HG03575 (cell line): ENCODE results near the gene STAG3.
"Not testable (repeated sequence)": the region's sequence is repeated elsewhere in the genome, so short reads cannot be mapped to it uniquely, and the experiment has no call there.

Experiments used
- ATAC-seq: cut with Tn5 transposase; IDR thresholded peaks from one replicate; pipeline ENCODE4 v1.9.1; 2021; ENCODE audit not compliant: unreplicated experiment, insufficient number of reproducible peaks, low FRiP score; ENCODE audit errors: extremely low read depth

The STAG3 gene, protein sequence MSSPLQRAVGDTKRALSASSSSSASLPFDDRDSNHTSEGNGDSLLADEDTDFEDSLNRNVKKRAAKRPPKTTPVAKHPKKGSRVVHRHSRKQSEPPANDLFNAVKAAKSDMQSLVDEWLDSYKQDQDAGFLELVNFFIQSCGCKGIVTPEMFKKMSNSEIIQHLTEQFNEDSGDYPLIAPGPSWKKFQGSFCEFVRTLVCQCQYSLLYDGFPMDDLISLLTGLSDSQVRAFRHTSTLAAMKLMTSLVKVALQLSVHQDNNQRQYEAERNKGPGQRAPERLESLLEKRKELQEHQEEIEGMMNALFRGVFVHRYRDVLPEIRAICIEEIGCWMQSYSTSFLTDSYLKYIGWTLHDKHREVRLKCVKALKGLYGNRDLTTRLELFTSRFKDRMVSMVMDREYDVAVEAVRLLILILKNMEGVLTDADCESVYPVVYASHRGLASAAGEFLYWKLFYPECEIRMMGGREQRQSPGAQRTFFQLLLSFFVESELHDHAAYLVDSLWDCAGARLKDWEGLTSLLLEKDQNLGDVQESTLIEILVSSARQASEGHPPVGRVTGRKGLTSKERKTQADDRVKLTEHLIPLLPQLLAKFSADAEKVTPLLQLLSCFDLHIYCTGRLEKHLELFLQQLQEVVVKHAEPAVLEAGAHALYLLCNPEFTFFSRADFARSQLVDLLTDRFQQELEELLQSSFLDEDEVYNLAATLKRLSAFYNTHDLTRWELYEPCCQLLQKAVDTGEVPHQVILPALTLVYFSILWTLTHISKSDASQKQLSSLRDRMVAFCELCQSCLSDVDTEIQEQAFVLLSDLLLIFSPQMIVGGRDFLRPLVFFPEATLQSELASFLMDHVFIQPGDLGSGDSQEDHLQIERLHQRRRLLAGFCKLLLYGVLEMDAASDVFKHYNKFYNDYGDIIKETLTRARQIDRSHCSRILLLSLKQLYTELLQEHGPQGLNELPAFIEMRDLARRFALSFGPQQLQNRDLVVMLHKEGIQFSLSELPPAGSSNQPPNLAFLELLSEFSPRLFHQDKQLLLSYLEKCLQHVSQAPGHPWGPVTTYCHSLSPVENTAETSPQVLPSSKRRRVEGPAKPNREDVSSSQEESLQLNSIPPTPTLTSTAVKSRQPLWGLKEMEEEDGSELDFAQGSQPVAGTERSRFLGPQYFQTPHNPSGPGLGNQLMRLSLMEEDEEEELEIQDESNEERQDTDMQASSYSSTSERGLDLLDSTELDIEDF

GRCh38 chr7:100177045-100178001, at the start of gene STAG3, which contains the start of gene GPC2:
Gene STAG3, plus strand, starts transcription at chr7:100177918. Its CDS starts 2,639 bp downstream, at chr7:100180557.
Gene GPC2, minus strand, starts transcription at chr7:100177381. Its CDS starts 182 bp downstream, at chr7:100177199.
- ATAC-seq = no peak

DNA sequence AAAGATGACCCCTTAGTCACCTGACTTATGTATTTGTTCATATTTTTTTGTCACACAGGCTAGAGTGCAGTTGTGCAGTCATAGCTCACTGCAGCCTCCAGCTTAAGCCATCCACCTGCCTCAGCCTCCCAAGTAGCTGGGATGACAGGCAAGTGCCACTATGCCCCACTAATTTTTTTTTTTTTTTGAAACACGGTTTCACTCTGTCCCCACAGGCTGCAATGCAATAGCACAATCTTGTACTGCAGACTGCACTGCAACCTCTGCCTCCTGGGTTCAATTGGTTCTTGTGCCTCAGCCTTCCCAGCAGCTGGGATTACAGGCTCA, 49.1 kb upstream of the STAG3 start:
- ATAC-seq = no peak

DNA sequence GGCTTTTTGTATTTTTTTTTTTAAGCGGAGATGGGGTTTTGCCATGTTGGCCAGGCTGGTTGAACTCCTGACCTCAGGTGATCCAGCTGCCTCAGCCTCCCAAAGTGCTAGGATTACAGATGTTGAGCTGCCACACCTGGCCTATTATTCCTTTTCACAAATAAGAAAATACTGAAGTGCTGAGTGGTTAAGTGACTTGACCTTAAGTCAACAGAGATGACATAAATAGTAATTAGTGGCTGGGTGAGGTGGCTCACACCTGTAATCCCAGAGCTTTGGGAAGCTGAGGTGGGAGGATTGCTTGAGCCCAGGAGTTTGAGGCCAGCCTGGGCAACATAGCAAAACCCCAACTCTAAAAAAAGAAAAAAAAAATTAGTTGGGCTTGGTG, 47.5 kb upstream of the STAG3 start:
- ATAC-seq = not testable (repeated sequence)

DNA sequence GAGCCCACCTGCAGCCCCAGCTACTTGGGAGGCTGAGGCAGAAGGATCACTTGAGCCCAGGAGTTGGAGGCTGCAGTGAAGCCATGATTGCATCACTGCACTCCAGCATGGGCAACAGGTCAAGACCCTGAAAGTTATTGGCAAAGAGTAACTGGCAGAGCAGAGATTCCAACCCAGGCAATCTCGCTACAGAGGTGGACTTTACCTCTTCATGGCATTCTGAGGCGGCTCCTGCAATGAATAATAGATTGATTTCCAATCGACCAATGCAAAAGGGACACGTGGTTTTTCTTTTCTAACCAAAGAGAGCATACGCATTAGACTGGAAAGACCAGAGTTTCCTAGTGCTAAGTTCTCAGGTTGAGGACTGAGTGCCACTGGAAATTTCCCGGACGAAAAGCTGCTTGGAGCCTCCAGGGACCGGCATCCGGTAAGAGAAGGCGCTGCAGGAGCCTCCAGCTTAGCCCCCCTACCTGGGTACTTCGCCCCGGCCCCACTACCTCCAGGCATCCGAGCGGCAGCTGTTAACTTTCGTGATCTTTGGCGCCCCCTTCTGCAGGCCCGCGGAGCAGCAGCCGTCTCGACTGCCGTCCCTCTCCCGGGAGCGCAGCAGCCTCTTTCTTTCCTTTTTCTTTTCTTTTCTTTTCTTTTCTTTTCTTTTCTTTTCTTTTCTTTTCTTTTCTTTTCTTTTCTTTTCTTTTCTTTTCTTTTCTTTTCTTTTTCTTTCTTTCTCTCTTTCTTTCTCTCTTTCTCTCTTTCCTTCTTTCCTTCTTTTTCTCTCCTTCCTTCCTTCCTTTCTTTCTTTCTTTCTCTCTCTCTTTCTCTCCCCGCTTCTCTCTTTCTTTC, 46.9 kb upstream of the STAG3 start:
- ATAC-seq = no peak

- no peak for ATAC-seq
Measured at GRCh38 chr7:100132126-100132525, 45.6 kb upstream of the STAG3 start.

GRCh38 chr7:100132697-100133151, 45.0 kb upstream of the STAG3 start:
- ATAC-seq = no peak

DNA sequence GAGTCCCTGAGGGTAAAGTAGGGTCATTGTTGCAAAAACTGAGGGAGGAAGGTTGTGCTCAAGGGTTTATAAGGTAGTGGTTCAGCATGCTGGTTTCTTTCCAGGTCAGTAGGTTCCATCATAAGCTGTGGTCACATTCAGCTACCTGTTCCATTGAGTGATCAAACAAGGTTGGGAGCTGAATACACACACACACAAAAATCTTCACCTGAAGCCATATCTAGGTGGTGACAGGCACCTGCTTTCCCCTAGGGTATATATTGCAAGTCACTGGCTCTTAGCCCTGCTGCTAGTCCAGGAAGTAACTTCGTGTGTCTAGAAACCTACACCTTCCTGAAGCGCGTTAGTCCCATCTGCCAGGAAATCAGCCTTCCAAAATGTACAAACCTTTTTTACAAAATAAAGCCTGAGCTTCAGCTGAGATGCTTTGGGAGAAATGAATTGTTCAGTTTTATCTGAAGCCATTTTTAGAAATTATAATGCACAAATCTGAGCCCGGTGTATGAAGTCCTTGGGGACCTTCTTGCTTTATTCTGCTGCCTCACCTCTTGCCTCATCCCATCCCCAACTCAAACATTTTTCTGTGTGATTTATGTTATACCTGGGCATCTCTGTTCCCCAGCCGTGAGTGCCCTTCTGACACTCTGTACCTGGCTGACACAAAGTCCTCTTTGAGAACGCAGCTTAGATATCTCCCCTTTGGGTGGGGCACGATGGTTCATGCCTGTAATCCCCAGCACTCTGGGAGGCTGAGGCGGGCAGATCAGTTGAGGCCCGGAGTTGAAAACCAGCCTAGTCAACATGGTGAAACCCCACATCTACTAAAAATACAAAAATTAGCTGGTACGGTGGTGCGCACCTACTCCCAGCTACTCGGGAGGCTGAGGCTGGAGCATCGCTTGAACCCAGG, 39.6 kb upstream of the STAG3 start:
- no peak for ATAC-seq

- ATAC-seq = no peak
Measured at GRCh38 chr7:100141555-100141949, 36.2 kb upstream of the STAG3 start.

DNA sequence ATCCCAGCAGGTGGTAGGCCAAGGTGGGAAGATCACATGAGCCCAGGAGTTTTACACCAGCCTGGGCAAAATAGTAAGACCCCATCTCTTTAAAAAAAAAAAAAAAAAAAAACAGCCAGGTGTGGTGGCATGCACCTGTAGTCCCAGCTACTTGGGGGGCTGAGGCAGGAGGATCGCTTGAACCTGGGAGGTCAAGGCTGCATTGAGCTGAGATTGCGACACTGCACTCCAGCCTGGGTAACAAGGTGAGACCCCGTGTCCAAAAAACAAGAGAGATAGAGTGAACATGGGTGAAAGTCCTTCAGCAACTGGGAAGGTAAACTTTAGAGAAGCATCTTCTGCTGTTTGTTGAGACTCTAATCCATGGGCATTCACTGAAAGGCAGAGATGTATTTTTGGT, 35.3 kb upstream of the STAG3 start:
- ATAC-seq = no peak

GRCh38 chr7:100146350-100146749, 31.4 kb upstream of the STAG3 start:
- ATAC-seq = not testable (repeated sequence)

GRCh38 chr7:100147278-100147677, 30.4 kb upstream of the STAG3 start:
- ATAC-seq = no peak

DNA sequence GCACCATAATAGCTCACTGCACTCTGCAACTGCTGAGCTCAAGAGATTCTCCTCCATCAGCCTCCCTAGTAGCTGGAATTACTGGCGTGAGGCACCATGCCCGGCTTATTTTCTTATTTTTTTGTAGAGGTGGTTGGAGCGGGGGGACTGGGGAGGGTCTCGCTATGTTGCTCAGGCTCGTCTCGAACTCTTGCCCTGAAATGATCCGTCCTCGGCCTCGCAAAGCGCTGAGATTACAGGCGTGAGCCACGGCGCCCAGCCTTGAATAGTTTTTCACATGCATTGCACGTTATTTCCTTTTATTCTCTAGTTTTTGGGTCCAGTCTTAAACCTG, 29.5 kb upstream of the STAG3 start:
- ATAC-seq = no peak

DNA sequence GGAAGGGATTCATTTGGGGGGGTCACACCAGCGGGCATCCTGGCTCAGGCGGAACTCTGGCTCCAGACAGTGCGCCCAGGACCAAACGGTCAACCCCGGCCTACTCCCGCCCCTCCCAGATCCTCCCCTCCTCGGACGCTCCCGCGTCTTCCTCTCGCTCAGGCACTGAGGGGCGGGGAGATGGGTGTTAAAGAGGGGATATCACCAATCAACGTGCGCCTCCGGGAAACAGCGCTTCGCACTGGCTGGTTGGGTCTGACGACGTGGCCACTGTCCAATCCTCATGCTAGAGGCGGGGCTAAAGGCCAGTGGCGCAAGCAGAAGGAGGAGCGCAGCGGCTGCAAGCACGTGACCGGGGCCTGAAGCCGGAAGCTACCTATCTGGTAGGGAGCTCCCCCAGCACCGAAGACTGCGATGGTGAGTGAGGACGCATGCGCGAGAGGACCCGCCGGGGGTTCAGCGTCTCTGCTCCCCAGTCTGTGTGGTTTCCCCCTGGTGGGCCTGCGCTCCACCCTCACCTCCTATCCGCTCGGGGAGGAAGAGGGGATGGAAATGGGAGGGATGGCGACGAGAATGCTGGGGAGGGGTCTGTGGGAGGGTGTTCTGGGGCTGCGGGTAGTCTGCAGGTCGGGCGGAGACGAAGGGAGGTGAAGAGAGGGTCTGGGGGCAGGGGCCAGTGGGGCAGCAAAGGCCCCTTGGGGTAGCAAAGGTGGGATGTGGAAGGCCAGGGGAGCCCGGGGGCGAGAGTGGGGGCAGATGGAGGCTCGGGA, 29.0 kb upstream of the STAG3 start, which contains the start of gene LAMTOR4:
Gene LAMTOR4, plus strand, starts transcription at position 360 of the 770 bp plus-strand sequence. Its CDS starts 55 bp downstream, at position 415.
- peak; percentile 94 for ATAC-seq

DNA sequence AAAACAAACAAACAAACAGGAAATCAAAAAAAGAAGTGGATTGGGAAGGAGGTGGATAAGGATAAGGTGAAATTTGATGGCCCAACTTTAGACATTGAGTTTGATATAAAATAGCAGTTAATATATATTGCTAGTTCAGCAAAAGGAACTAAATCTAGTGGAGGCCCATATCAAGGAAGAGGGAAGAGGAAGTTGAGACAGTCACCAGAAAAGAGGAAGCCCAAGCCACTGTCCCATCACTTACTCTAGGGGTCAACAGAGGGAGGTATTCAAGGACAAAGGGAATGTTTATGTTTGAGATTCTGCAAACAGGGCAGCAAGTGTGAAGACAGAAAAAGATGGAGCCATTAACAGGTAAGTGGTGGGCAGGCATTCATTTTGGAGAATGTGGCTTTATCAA, 25.3 kb upstream of the STAG3 start:
- ATAC-seq = no peak

DNA sequence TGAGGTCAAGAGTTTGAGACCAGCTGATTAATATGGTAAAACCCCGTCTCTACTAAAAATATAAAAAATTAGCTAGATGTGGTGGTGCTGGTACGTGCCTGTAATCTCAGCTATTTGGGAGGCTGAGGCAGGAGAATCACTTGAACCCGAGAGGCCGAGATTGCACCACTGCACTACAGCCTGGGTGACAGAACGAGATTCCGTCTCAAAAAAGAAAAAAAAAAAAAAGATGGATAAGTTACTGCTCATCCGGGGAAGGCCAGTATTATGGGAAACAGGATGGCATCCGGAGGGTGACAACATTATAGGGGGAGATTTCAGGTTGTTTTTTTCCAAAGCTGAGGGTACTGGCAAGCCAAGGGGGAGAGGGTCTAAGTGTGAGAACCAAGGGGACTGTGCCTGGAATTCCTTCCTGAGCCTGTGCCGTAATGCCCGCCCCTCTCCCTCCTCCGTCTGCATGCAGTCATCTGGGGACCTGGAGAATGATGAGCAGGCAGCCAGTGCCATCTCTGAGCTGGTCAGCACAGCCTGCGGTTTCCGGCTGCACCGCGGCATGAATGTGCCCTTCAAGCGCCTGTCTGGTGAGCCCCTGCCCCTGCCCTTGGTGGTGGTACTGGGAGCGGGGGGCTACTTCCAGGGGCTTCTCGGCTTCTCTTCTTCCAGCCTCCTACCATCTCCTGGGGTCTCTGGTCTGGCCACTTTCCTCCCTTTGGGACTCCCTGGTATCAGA, 24.6 kb upstream of the STAG3 start:
- no peak for ATAC-seq
